DND-41 (cell line): ENCODE results near the gene MX1.

Experiments used
- CTCF ChIP-seq: IDR thresholded peaks from 2 replicates; pipeline ENCODE4 v1.5.1; 2012; ENCODE audit warnings: borderline replicate concordance, low read length, moderate library complexity, mild to moderate bottlenecking; ENCODE audit not compliant: poor library complexity, severe bottlenecking; ENCODE audit errors: extremely low read depth
- EZH2 ChIP-seq: IDR thresholded peaks from 3 replicates; pipeline ENCODE4 v1.6.1; 2012; ENCODE audit warnings: borderline replicate concordance, low read depth, mild to moderate bottlenecking, moderate library complexity, low read length, inconsistent platforms; ENCODE audit not compliant: severe bottlenecking

GRCh38 chr21:41402231-41402630 lies 23.8 kb upstream of the MX1 start:
- TF ChIP-seq CTCF (no peak), EZH2 (no peak)
